LNCAP (cell line): ENCODE data around the gene P2RY14.

Experiments
- CTCF ChIP-seq: fragments of 450-650 bp; IDR thresholded peaks from 2 replicates; pipeline ENCODE4 v1.5.1; 2017; ENCODE audit warnings: mild to moderate bottlenecking

The P2RY14 gene

GRCh38 chr3:151283907-151284461, 5.6 kb upstream of the P2RY14 start:
- TF ChIP-seq CTCF, result no peak

GRCh38 chr3:151283387-151283786, 5.0 kb upstream of the P2RY14 start:
- no peak for TF ChIP-seq CTCF

GRCh38 chr3:151282921-151283320, 4.6 kb upstream of the P2RY14 start:
- peak; percentile 63 for TF ChIP-seq CTCF

- TF ChIP-seq CTCF, result no peak
These were observed 3.5 kb upstream of the P2RY14 start for GRCh38 chr3:151281671-151282324.

- TF ChIP-seq CTCF, result no peak
These were observed 1.7 kb downstream of the P2RY14 start for GRCh38 chr3:151276687-151277042.

- no peak for TF ChIP-seq CTCF
These were observed 2.2 kb downstream of the P2RY14 start for GRCh38 chr3:151276038-151276686.

- TF ChIP-seq CTCF, result no peak
These were observed 3.3 kb downstream of the P2RY14 start for GRCh38 chr3:151275091-151275490.
